Right ventricle myocardium inferior (tissue), 1 donor: ENCODE results near the gene ITK. TPM values are rescaled to one million over a fixed set of nuclear protein-coding genes. Genes with fewer than 3 reads are reported as not detected.

ENCODE experiments used
- ATAC-seq: fragments of 200-7000 bp; cut with Tn5 transposase; one replicate; pipeline ENCODE4 v1.9.1; 2020; ENCODE audit warnings: mild to moderate bottlenecking, moderate library complexity
- DNase-seq: peaks from one replicate; pipeline ENCODE4 v3.0.0; 2021; ENCODE audit errors: missing footprints
- intact Hi-C: fragments of 100-400 bp; cut with DNase I; formaldehyde crosslinking; loops from one replicate; pipeline ENCODE4 v1.11.0; 2022
- total RNA-seq: library from RNA; stranded (reverse); fragmentation: NEBNext Ultra II Directional; extraction: Animal tissue kit (Norgen Biotek cat#: 25700); gene quantifications from one replicate; pipeline ENCODE4 v1.2.1, GENCODE V29; 2021
- donor health status: DM: no; HTN: yes; CAD: no; lungs with severe emphysema.

Gene ITK
- total RNA-seq, 1 donor from 2014 or later = 0.51 TPM

GRCh38 chr5:157289164-157289819 is 108.7 kb downstream of the ITK start:
- ATAC-seq = no peak
- no peak for DNase-seq
- intact Hi-C loops = no loop called here

GRCh38 chr5:157290156-157290980 is 109.7 kb downstream of the ITK start:
- ATAC-seq = no peak
- intact Hi-C loops = no loop called here
- no peak for DNase-seq

- ATAC-seq (no peak), DNase-seq (no peak)
- intact Hi-C loops = no loop called here
Observed at GRCh38 chr5:157290981-157291711, 110.5 kb downstream of the ITK start.

GRCh38 chr5:157292599-157292998 is 112.0 kb downstream of the ITK start:
- intact Hi-C loops = no loop called here
- ATAC-seq (no peak), DNase-seq (no peak)

GRCh38 chr5:157294407-157295091 is 113.9 kb downstream of the ITK start:
- no peak for DNase-seq
- no peak for ATAC-seq
- intact Hi-C loops = no loop called here

- intact Hi-C loops = no loop called here
Observed at GRCh38 chr5:157295247-157295646, 114.6 kb downstream of the ITK start.

GRCh38 chr5:157300564-157300963 is 119.9 kb downstream of the ITK start:
- ATAC-seq = no peak
- DNase-seq = no peak
- intact Hi-C loops = no loop called here

More at GRCh38 chr5:157295247-157295646, 114.6 kb downstream of the ITK start:
- ATAC-seq (no peak), DNase-seq (no peak)

- intact Hi-C loops = no loop called here
- DNase-seq = no peak
- no peak for ATAC-seq
Observed at GRCh38 chr5:157301066-157301465, 120.4 kb downstream of the ITK start.

GRCh38 chr5:157303023-157303422 is 122.4 kb downstream of the ITK start:
- DNase-seq (no peak), ATAC-seq (no peak)
- intact Hi-C loops = no loop called here

GRCh38 chr5:157303667-157304327 is 123.2 kb downstream of the ITK start:
- DNase-seq (peak; percentile 74), ATAC-seq (peak; percentile 70)
- intact Hi-C loops = no loop called here

Other genes starting within 250 kb of the ITK start
- gene TIMD4, start 217.6 kb upstream of the ITK start, total RNA-seq = 0.35 TPM
- not detected for gene HAVCR1, start 121.7 kb upstream of the ITK start, total RNA-seq
- 3.5 TPM for gene HAVCR2, start 71.8 kb upstream of the ITK start, total RNA-seq
- 9.0 TPM for gene MED7, start 38.0 kb upstream of the ITK start, total RNA-seq
- gene GARIN3, start 14.6 kb upstream of the ITK start, total RNA-seq = not detected
- gene CYFIP2, start 85.3 kb downstream of the ITK start, total RNA-seq = 29.6 TPM